ENCODE results near the gene LHFPL2.
"Not testable (repeated sequence)": the region's sequence is repeated elsewhere in the genome, so short reads cannot be mapped to it uniquely, and the experiment has no call there.

The LHFPL2 gene

GRCh38 chr5:78496373-78496772 lies 152.2 kb downstream of the LHFPL2 start:
- no peak for DNase-seq

- no peak for DNase-seq
Measured at GRCh38 chr5:78495800-78496199, 152.8 kb downstream of the LHFPL2 start.

GRCh38 chr5:78492650-78493049 lies 155.9 kb downstream of the LHFPL2 start:
- no peak for DNase-seq

GRCh38 chr5:78492224-78492623 lies 156.3 kb downstream of the LHFPL2 start:
- DNase-seq: no peak

- no peak for DNase-seq
Measured at GRCh38 chr5:78490709-78491485, 157.7 kb downstream of the LHFPL2 start.

GRCh38 chr5:78487846-78488245 lies 160.7 kb downstream of the LHFPL2 start:
- no peak for DNase-seq

GRCh38 chr5:78486218-78486617 lies 162.4 kb downstream of the LHFPL2 start:
- no peak for DNase-seq

- no peak for DNase-seq
Measured at GRCh38 chr5:78483809-78484521, 164.6 kb downstream of the LHFPL2 start.

- no peak for DNase-seq
Measured at GRCh38 chr5:78482948-78483347, 165.6 kb downstream of the LHFPL2 start.

GRCh38 chr5:78476795-78477194 lies 171.8 kb downstream of the LHFPL2 start:
- no peak for DNase-seq

GRCh38 chr5:78475370-78475769 lies 173.2 kb downstream of the LHFPL2 start:
- DNase-seq: no peak

GRCh38 chr5:78473751-78474150 lies 174.8 kb downstream of the LHFPL2 start:
- no peak for DNase-seq

GRCh38 chr5:78472469-78473106 lies 176.0 kb downstream of the LHFPL2 start:
- DNase-seq: no peak

- DNase-seq: no peak
Measured at GRCh38 chr5:78471896-78472295, 176.7 kb downstream of the LHFPL2 start.

GRCh38 chr5:78467752-78468357 lies 180.7 kb downstream of the LHFPL2 start:
- DNase-seq: no peak

- no peak for DNase-seq
Measured at GRCh38 chr5:78467140-78467539, 181.4 kb downstream of the LHFPL2 start.

- no peak for DNase-seq
Measured at GRCh38 chr5:78458843-78459242, 189.7 kb downstream of the LHFPL2 start.

GRCh38 chr5:78457507-78457906 lies 191.1 kb downstream of the LHFPL2 start:
- DNase-seq: not testable (repeated sequence)

GRCh38 chr5:78449103-78449502 lies 199.5 kb downstream of the LHFPL2 start:
- no peak for DNase-seq

GRCh38 chr5:78447775-78448424 lies 200.7 kb downstream of the LHFPL2 start:
- no peak for DNase-seq

Measured in GOT3 (cell line).